Activated naive CD8-positive, alpha-beta T cell treated with anti-CD3 and anti-CD28 coated beads, Interleukin-2, amount 10 ng/mL, durations not matched to agents 7 days and 5 days (primary cell): Measurements from ENCODE around the gene HES3. TPM values are rescaled to one million over a fixed set of nuclear protein-coding genes. Genes with fewer than 3 reads are reported as not detected.

ENCODE experiments used
- ATAC-seq: fragments of 150-1000 bp; cut with Tn5 transposase; one replicate; pipeline ENCODE4 v1.10.0; 2021; ENCODE audit warnings: low read depth, moderate library complexity
- POLR2A ChIA-PET: fragments of 350-600 bp; sonication (Branson Sonifier 250); formaldehyde crosslinking; loops from one replicate; lab custom pipeline; 2021; ENCODE audit warnings: antibody characterized with exemption; lab: Charles Lee
- DNase-seq: peaks from one replicate; pipeline ENCODE4 v3.0.0; 2021
- H3K27ac Mint-ChIP-seq: one replicate; pipeline ENCODE4 v1.8.0; 2022; ENCODE audit warnings: mild to moderate bottlenecking, mixed read lengths
- H3K27me3 Mint-ChIP-seq: one replicate; pipeline ENCODE4 v1.8.0; 2022; ENCODE audit warnings: mild to moderate bottlenecking, moderate library complexity, mixed read lengths
- H3K36me3 Mint-ChIP-seq: one replicate; pipeline ENCODE4 v1.8.0; 2021; ENCODE audit warnings: mild to moderate bottlenecking, mixed read lengths
- H3K4me1 Mint-ChIP-seq: one replicate; pipeline ENCODE4 v1.8.0; 2021; ENCODE audit warnings: mixed read lengths
- H3K4me3 Mint-ChIP-seq: one replicate; pipeline ENCODE4 v1.8.0; 2022; ENCODE audit warnings: mild to moderate bottlenecking, moderate library complexity, mixed read lengths
- H3K9me3 Mint-ChIP-seq: one replicate; pipeline ENCODE4 v1.8.0; 2021; ENCODE audit warnings: mixed read lengths
- total RNA-seq, 2 experiments: library from RNA; stranded (reverse); gene quantifications; one replicate each; pipeline ENCODE4 v1.2.3, GENCODE V29; 2021

The HES3 gene
- total RNA-seq, 2 experiments from 2014 or later: not detected

DNA sequence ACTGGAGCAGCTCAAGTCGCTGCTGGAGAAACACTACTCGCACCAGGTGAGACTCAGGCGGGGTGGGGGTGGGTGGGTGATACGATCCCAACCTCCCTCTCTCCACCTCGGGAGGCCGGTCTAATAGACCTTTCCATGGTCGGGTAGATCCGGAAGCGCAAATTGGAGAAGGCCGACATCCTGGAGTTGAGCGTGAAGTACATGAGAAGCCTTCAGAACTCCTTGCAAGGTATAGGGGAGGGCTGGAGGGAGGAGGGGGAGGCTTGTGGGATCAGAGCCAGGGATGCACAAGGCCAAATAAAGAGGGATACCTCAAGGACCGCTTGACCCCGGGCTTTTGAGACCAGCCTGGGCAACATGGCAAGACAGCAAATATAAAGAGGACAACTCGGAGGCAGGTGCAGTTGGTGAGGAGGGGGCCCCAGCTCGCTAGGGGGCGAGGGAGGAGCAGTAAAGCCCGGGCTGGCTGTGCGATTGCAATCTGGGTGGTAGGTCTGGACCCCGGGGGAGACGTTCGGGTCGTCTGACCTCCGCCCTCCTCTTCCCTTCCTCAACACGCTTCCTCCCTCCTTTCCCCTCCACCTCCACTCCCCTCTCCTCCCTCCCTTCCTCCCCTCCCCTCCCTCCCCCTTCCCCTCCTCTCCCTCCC, 546 bp downstream of the HES3 start:
- H3K4me3 Mint-ChIP-seq: no peak overlapping the region
- POLR2A ChIA-PET: interaction anchor here (2.5 kb wide), 1 partner anchor 9 kb away, joined by 7 read pairs; the partner anchor contains the start of gene ICMT
- ATAC-seq (no peak), DNase-seq (peak; percentile 26)
- no peaks in the 10 kb centered on the region for H3K36me3 Mint-ChIP-seq
- H3K27ac Mint-ChIP-seq: no peak overlapping the region
- no peaks in the 10 kb centered on the region for H3K9me3 Mint-ChIP-seq
- peaks cover 72% of the 10 kb centered on the region for H3K27me3 Mint-ChIP-seq
- peaks cover 10% of the 10 kb centered on the region for H3K4me1 Mint-ChIP-seq

- H3K36me3 Mint-ChIP-seq: no peaks in the 10 kb centered on the region
- no peak overlapping the region for H3K27ac Mint-ChIP-seq
- ATAC-seq: peak; percentile 82
- H3K4me3 Mint-ChIP-seq: no peak overlapping the region
- POLR2A ChIA-PET: interaction anchor here (0.9 to 2.5 kb wide), 2 partner anchors 9 to 103 kb away, joined by 3 to 7 read pairs; partner anchors contain the start of gene ICMT
- peak; percentile 94 for DNase-seq
- H3K4me1 Mint-ChIP-seq: peaks cover 10% of the 10 kb centered on the region
- no peaks in the 10 kb centered on the region for H3K9me3 Mint-ChIP-seq
- peaks cover 68% of the 10 kb centered on the region for H3K27me3 Mint-ChIP-seq
Observed at GRCh38 chr1:6245086-6245868, 1.3 kb downstream of the HES3 start.

DNA sequence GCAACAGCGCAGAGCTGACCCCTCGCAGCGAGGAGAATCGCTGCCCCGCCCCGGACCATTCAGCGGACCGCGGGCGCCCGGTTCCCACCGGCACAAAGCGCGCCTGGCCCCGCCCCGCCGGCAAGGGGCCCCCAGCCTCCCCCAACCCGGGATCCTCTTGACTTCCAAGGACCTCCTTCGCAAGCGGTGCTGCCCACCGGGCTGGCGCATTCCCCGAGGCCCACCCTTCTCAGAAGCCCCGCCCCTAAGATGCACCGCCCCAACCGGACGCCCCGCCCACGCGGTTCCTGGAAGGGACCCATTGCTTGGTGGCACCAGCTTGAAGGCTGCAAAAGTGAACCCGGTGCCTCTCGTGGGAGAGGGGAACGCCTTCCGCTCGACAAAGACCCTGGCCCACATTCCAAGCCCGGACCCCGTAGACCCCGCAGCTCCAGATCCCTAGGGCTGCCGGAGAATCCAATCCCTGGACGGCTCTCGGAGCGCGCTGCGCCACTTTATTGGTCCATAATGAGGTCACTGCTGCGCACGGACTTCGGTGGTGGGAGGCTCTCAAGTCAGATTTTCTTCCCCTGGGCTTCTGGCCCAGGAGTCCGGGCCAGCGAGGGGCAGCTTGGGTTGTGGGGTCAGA, 2.0 kb downstream of the HES3 start:
- DNase-seq (peak; percentile 77), ATAC-seq (peak; percentile 16)
- no peaks in the 10 kb centered on the region for H3K36me3 Mint-ChIP-seq
- no peak overlapping the region for H3K27ac Mint-ChIP-seq
- POLR2A ChIA-PET: interaction anchor here (0.9 to 2.5 kb wide), 2 partner anchors 10 to 102 kb away, joined by 3 to 7 read pairs; partner anchors contain the start of gene ICMT
- H3K4me1 Mint-ChIP-seq: peaks cover 10% of the 10 kb centered on the region
- H3K4me3 Mint-ChIP-seq: peak overlapping the region; percentile 10
- peaks cover 68% of the 10 kb centered on the region for H3K27me3 Mint-ChIP-seq
- H3K9me3 Mint-ChIP-seq: no peaks in the 10 kb centered on the region

DNA sequence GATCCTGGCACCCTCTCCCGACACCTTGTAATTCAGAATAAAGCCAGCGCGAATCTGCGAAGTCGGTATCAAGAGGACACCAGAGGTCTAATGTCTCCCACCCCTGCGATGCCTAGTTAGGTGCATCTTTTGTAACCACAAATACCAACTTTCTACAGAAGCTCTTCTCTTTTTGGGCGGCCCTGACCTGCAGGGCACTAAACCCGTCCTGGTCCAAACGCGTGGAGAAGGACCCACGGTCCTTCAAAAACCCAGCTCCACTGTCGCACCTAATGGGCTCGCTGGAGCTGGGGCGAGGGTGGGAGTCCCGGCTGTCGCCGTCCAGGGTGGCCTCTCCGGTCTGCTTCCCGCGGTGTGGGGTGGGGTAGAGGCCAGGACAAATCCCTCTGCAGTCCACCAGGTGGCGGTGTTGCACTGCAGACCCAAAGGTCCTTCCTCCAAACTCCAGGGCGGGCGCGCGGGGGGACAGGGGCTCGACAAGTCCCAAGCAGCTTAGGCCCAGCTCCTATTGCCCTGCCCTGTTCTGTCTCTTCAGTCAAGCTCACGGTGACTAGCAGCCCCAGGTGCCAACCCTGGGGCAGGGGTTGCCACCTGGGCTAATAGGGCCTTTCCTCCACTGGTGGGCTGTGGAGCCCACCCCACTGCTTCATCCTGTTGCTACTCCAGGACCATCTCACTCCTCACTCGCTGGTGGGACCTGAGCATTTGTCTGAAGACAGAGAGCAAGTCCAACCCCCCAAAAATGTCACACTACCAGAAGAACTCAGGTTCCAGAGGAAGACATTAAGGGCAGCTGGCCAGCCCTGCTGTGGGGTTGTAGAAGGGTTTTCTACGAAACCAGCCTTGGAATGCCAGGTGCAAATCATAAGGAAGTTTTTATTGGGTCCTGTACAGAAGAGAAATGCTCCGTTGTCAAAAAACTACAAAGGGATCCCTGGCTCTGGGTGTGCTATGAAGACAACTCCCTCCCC, 2.8 kb downstream of the HES3 start:
- POLR2A ChIA-PET: interaction anchor here (0.9 to 2.5 kb wide), 2 partner anchors 11 to 101 kb away, joined by 3 to 7 read pairs; partner anchors contain the start of gene ICMT
- H3K9me3 Mint-ChIP-seq: no peaks in the 10 kb centered on the region
- peak; percentile 49 for ATAC-seq
- no peak overlapping the region for H3K27ac Mint-ChIP-seq
- H3K4me3 Mint-ChIP-seq: peak overlapping the region; percentile 71
- no peaks in the 10 kb centered on the region for H3K36me3 Mint-ChIP-seq
- peaks cover 67% of the 10 kb centered on the region for H3K27me3 Mint-ChIP-seq
- H3K4me1 Mint-ChIP-seq: peaks cover 5% of the 10 kb centered on the region
- peak; percentile 86 for DNase-seq

- H3K9me3 Mint-ChIP-seq: no peaks in the 10 kb centered on the region
- no peak for ATAC-seq
- POLR2A ChIA-PET: interaction anchor here (1.0 kb wide), 1 partner anchor 98 kb away, joined by 3 read pairs; no protein-coding TSS in a partner anchor
- peaks cover 5% of the 10 kb centered on the region for H3K4me1 Mint-ChIP-seq
- no peak overlapping the region for H3K27ac Mint-ChIP-seq
- H3K4me3 Mint-ChIP-seq: no peak overlapping the region
- peaks cover 67% of the 10 kb centered on the region for H3K27me3 Mint-ChIP-seq
- peak; percentile 28 for DNase-seq
- no peaks in the 10 kb centered on the region for H3K36me3 Mint-ChIP-seq
Observed at GRCh38 chr1:6247651-6248050, 3.7 kb downstream of the HES3 start.

- DNase-seq (peak; percentile 32), ATAC-seq (no peak)
- POLR2A ChIA-PET: interaction anchor here (1.0 kb wide), 1 partner anchor 97 kb away, joined by 3 read pairs; no protein-coding TSS in a partner anchor
- Mint-ChIP-seq H3K27me3 (peaks cover 62% of the 10 kb centered on the region), H3K36me3 (no peaks in the 10 kb centered on the region), H3K4me1 (peaks cover 5% of the 10 kb centered on the region), H3K27ac (no peak overlapping the region), H3K4me3 (no peak overlapping the region), H3K9me3 (no peaks in the 10 kb centered on the region)
Observed at GRCh38 chr1:6248161-6248776, 4.3 kb downstream of the HES3 start.

- no peaks in the 10 kb centered on the region for H3K36me3 Mint-ChIP-seq
Observed at GRCh38 chr1:6248932-6249738, 5.2 kb downstream of the HES3 start.

DNA sequence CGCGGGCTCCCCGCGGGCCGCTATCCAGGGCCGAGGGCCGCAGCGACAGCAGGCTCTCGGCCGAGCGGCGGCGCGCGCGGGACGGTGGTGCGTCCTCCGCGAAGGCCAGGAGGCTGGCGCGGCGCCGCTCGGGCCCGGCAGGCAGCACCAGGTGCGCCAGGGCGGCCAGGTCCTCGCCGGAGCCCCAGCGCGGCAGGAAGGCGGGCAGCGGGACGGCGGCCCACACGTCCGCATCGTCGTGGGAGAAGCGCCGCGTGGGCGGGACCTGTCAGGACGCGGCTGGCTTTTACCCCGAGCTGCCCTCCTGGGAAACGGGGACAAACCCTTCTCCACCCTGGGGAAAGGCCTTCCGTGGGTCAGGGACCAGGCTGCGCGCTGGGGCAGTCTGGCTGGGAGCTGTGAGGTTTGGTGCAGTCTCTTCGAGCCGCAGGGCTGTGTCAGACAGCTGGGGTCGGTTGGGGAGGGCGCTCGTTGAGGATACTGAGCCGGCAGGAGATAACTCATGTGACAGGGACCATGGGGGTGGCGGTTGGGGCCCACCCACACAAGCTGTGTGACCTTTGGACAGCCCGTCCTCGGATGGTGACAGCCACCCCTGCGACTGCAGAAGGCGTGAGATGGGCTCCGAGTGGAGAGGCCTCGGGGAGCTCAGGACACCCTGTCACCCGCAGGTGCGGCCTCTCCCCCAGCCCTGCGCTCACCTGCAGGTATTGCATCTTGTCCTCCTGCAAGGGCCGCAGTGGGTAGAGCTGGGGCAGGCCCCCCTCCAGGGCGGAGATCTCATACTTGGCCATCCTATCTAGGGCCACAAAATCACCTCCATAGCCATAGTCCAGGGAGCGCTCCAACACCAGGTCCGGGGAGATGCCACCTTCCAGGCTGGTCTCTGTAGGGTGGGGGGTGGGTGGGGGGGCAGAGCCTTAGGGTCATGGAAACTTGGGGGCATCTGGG, 6.0 kb downstream of the HES3 start:
- Mint-ChIP-seq H3K36me3 (no peaks in the 10 kb centered on the region), H3K4me1 (peaks cover 4% of the 10 kb centered on the region), H3K4me3 (no peak overlapping the region), H3K27me3 (peaks cover 45% of the 10 kb centered on the region), H3K27ac (no peak overlapping the region), H3K9me3 (no peaks in the 10 kb centered on the region)
- no peak for ATAC-seq
- peak; percentile 37 for DNase-seq
- POLR2A ChIA-PET: no interaction called here

More at GRCh38 chr1:6248932-6249738, 5.2 kb downstream of the HES3 start:
- POLR2A ChIA-PET: no interaction called here
- ATAC-seq: no peak
- H3K9me3 Mint-ChIP-seq: no peaks in the 10 kb centered on the region
- no peak overlapping the region for H3K4me3 Mint-ChIP-seq
- H3K27me3 Mint-ChIP-seq: peaks cover 53% of the 10 kb centered on the region
- H3K27ac Mint-ChIP-seq: no peak overlapping the region
- DNase-seq: peak; percentile 47
- H3K4me1 Mint-ChIP-seq: peaks cover 5% of the 10 kb centered on the region

GRCh38 chr1:6251233-6251632, 7.3 kb downstream of the HES3 start:
- no peak overlapping the region for H3K27ac Mint-ChIP-seq
- POLR2A ChIA-PET: interaction anchor here (0.5 to 1.0 kb wide), 2 partner anchors 23 to 148 kb away, joined by 3 to 4 read pairs; no protein-coding TSS in a partner anchor
- no peaks in the 10 kb centered on the region for H3K9me3 Mint-ChIP-seq
- peaks cover 42% of the 10 kb centered on the region for H3K27me3 Mint-ChIP-seq
- no peak overlapping the region for H3K4me3 Mint-ChIP-seq
- DNase-seq (peak; percentile 27), ATAC-seq (no peak)
- H3K4me1 Mint-ChIP-seq: peaks cover 4% of the 10 kb centered on the region
- H3K36me3 Mint-ChIP-seq: no peaks in the 10 kb centered on the region

- no peak for ATAC-seq
- POLR2A ChIA-PET: interaction anchor here (0.5 to 1.0 kb wide), 2 partner anchors 24 to 148 kb away, joined by 3 to 4 read pairs; no protein-coding TSS in a partner anchor
Observed at GRCh38 chr1:6251681-6252373, 7.8 kb downstream of the HES3 start.

More at GRCh38 chr1:6251681-6252373, 7.8 kb downstream of the HES3 start:
- Mint-ChIP-seq H3K4me3 (no peak overlapping the region), H3K27me3 (peaks cover 37% of the 10 kb centered on the region), H3K36me3 (no peaks in the 10 kb centered on the region), H3K27ac (no peak overlapping the region), H3K9me3 (no peaks in the 10 kb centered on the region), H3K4me1 (no peaks in the 10 kb centered on the region)
- peak; percentile 18 for DNase-seq
